HepG2 (cell line): ENCODE data around the gene VPREB3. TPM values are rescaled to one million over a fixed set of nuclear protein-coding genes. Genes with fewer than 3 reads are reported as not detected.

Experiments
- ATAC-seq: fragments of 200-7000 bp; cut with Tn5 transposase; 3 replicates; pipeline ENCODE4 v1.9.1; 2020; ENCODE audit warnings: mild to moderate bottlenecking, moderate library complexity
- BruUV-seq: library from RNA; stranded (reverse); fragments of 400-500 nt; replicated peaks from 2 replicates; lab custom pipeline; 2021; lab: Mats Ljungman, UMichigan
- CTCF ChIA-PET: fragments of 300-600 bp; formaldehyde crosslinking; extraction: SDS; loops from one replicate; lab custom pipeline; 2021; ENCODE audit warnings: low total read pairs, inconsistent platforms, low intra/inter-chr PET ratio; lab: Yijun Ruan, JAX
- POLR2A ChIA-PET: fragments of 350-600 bp; sonication (Branson Sonifier 250); formaldehyde crosslinking; loops from one replicate; lab custom pipeline; 2020; ENCODE audit warnings: antibody characterized with exemption, inconsistent platforms; lab: Yijun Ruan, JAX
- DNase-seq: peaks from one replicate; pipeline ENCODE4 v3.0.0-alpha.2; 2015; ENCODE audit warnings: low spot score
- FAIRE-seq: peaks from 3 replicates; lab custom pipeline; 2011; peaks lifted over from hg19 to GRCh38; lab: Jason Lieb, UNC
- H2AFZ ChIP-seq: one replicate; pipeline ENCODE4 v1.6.1; 2011; ENCODE audit warnings: low read length, inconsistent platforms
- H3K27ac ChIP-seq: fragments of 300-600 bp; 3 replicates; pipeline ENCODE4 v1.8.0; 2011; ENCODE audit warnings: mixed run types, mild to moderate bottlenecking, mixed read lengths, low read length, inconsistent platforms; ENCODE audit not compliant: insufficient read depth; ENCODE audit errors: extremely low read length
- H3K27me3 ChIP-seq, 2 experiments: fragments of 200-600 bp in 1 of 2; 2 replicates in 1 of 2; 3 replicates in 1 of 2; pipeline versions ENCODE4 v1.6.0 to v1.8.0; 2011; ENCODE audit warnings: low read length in 2 of 2, mild to moderate bottlenecking in 2 of 2, moderate library complexity in 2 of 2, inconsistent platforms in 1 of 2; ENCODE audit not compliant: insufficient read depth in 2 of 2, control insufficient read depth in 1 of 2
- H3K36me3 ChIP-seq, 2 experiments: fragments of 200-600 bp in 1 of 2; replicated peaks in 1 of 2; 2 replicates in 1 of 2; 3 replicates in 1 of 2; pipeline versions ENCODE4 v1.5.1 to v1.8.0; 2011; ENCODE audit warnings: low read length in 2 of 2, inconsistent platforms in 1 of 2; ENCODE audit not compliant: insufficient read depth in 2 of 2, control insufficient read depth in 1 of 2
- H3K4me1 ChIP-seq: 2 replicates; pipeline ENCODE4 v1.5.1; 2012; ENCODE audit warnings: low read length, inconsistent platforms; ENCODE audit not compliant: insufficient read depth
- H3K4me2 ChIP-seq: 2 replicates; pipeline ENCODE4 v1.6.0; 2011; ENCODE audit warnings: low read depth, low read length, inconsistent platforms
- H3K4me3 ChIP-seq, 3 experiments: fragments of 200-600 bp in 1 of 3; sonication (generic), shearing (Covaris generic) in 1 of 3; replicated peaks in 1 of 3; 2 replicates each; pipeline ENCODE4 v1.5.1; 2011 to 2016; ENCODE audit warnings: low read length in 3 of 3, inconsistent platforms in 2 of 3, low read depth in 2 of 3, mild to moderate bottlenecking in 2 of 3, control low read depth in 1 of 3, mixed read lengths in 1 of 3; ENCODE audit not compliant: insufficient read depth in 1 of 3
- H3K79me2 ChIP-seq: one replicate; pipeline ENCODE4 v1.6.1; 2011; ENCODE audit warnings: low read length, inconsistent platforms; ENCODE audit not compliant: insufficient read depth
- H3K9ac ChIP-seq: 2 replicates; pipeline ENCODE4 v1.6.0; 2011; ENCODE audit warnings: mild to moderate bottlenecking, low read depth, low read length, inconsistent platforms; ENCODE audit not compliant: insufficient read depth
- H3K9me3 ChIP-seq: 2 replicates; pipeline ENCODE4 v1.5.1; 2012; ENCODE audit warnings: mild to moderate bottlenecking, low read length
- H4K20me1 ChIP-seq: 2 replicates; pipeline ENCODE4 v1.6.0; 2011; ENCODE audit warnings: inconsistent platforms, mild to moderate bottlenecking, low read length, moderate library complexity; ENCODE audit not compliant: insufficient read depth
- NFE2L1 ChIP-seq: sonication (generic); formaldehyde crosslinking; IDR thresholded peaks from 2 replicates; pipeline ENCODE4 v1.4.0; 2020; ENCODE audit warnings: missing genetic modification reagents, mild to moderate bottlenecking, borderline replicate concordance
- PLSCR1 ChIP-seq: sonication (generic); formaldehyde crosslinking; IDR thresholded peaks from 2 replicates; pipeline ENCODE4 v1.5.0; 2020; ENCODE audit warnings: missing genetic modification reagents, mild to moderate bottlenecking, borderline replicate concordance
- PRDM10 ChIP-seq: sonication (generic); formaldehyde crosslinking; IDR thresholded peaks from 2 replicates; pipeline ENCODE4 v1.4.0; 2020; ENCODE audit warnings: low read depth, missing genetic modification reagents
- RNF219 ChIP-seq: sonication (generic); formaldehyde crosslinking; IDR thresholded peaks from 2 replicates; pipeline ENCODE4 v1.5.0; 2020; ENCODE audit warnings: mild to moderate bottlenecking, missing genetic modification reagents
- SIN3A ChIP-seq: IDR thresholded peaks from 2 replicates; pipeline ENCODE4 v1.6.1; 2011; ENCODE audit warnings: low read depth, mild to moderate bottlenecking, control low read depth, low read length, borderline replicate concordance
- ZNF652 ChIP-seq: IDR thresholded peaks from 2 replicates; pipeline ENCODE4 v1.6.1; 2016; ENCODE audit warnings: low read depth, borderline replicate concordance
- WGBS: methylation state at CpG from one replicate; pipeline ENCODE4 v1.1.6; 2017; ENCODE audit warnings: low lambda C conversion rate; 5-methylcytosine and 5-hydroxymethylcytosine counted together
- in situ Hi-C: cut with HindIII; loops from 2 replicates; pipeline ENCODE4 v1.10.0; 2017; ENCODE audit warnings: low pct_unique_long_range_greater_than_20kb; ENCODE audit not compliant: extremely low pct_ligation_motif_present
- intact Hi-C: fragments of 100-400 bp; cut with micrococcal nuclease; formaldehyde crosslinking; loops from one replicate; pipeline ENCODE4 v1.10.0; 2022; ENCODE audit not compliant: unreplicated experiment
- polyA plus RNA-seq, 8 experiments: library from polyadenylated mRNA; depleted of rRNA in 3 of 8; stranded (reverse) in 7 of 8; unstranded in 1 of 8; fragments of >200 nt; fragmentation: Illumina TruSeq in 4 of 8; extraction: Trizol in 4 of 8; gene quantifications; 2 replicates each; pipeline versions ENCODE4 v1.2.1 to v1.2.3, GENCODE V29; 2011 to 2016; ENCODE audit warnings: low read depth in 4 of 8, missing spikeins in 1 of 8, mixed read lengths in 1 of 8; ENCODE audit not compliant: insufficient read depth in 1 of 8
- total RNA-seq, 5 experiments: library from RNA; depleted of rRNA; stranded (reverse); fragments of >200 nt; fragmentation: Illumina TruSeq; extraction: Trizol; gene quantifications; 2 replicates each; pipeline ENCODE4 v1.2.3, GENCODE V29; 2016; ENCODE audit warnings: low read depth in 1 of 5

VPREB3 gene
- total and polyA plus RNA-seq, 2 of the 13 experiments (the other 11 are each of a cell fraction or from before 2014, with no cell fraction given), result 0.22 TPM; not detected in 1

GRCh38 chr22:23744001-23744400 is 10.2 kb downstream of the VPREB3 start:
- ChIA-PET CTCF (no interaction called here), POLR2A (no interaction called here)
- Histone ChIP-seq H3K27ac (no peak overlapping the region), H3K9ac (no peak overlapping the region), H3K27me3 (no peaks in the 10 kb centered on the region), H3K4me3 (no peak overlapping the region), H3K9me3 (no peaks in the 10 kb centered on the region), H4K20me1 (no peaks in the 10 kb centered on the region), H3K36me3 (peaks cover 11 to 28% of the 10 kb centered on the region in 2 experiments; a peak in 3 of 5 replicates), H2AFZ (no peak overlapping the region), H3K4me1 (no peaks in the 10 kb centered on the region), H3K79me2 (peaks cover 1% of the 10 kb centered on the region), H3K4me2 (no peak overlapping the region)
- TF ChIP-seq ZNF652 (CRISPR knock-in tag) (no peak), NFE2L1 (no peak), RNF219 (CRISPR knock-in tag) (no peak), PLSCR1 (CRISPR knock-in tag) (no peak), SIN3A (no peak), PRDM10 (CRISPR knock-in tag) (no peak)
- no TSS peak for BruUV-seq
- 95% methylated on average over 11 of the region's 13 CpGs for WGBS
- DNase-seq (no peak), ATAC-seq (no peak), FAIRE-seq (no peak)
- intact Hi-C loops, result no loop called here
- in situ Hi-C loops, result no loop called here
